HG03378 (cell line): ENCODE data around the gene UBE2E2.
"Not testable (repeated sequence)": the region's sequence is repeated elsewhere in the genome, so short reads cannot be mapped to it uniquely, and the experiment has no call there.

Experiments
- ATAC-seq: cut with Tn5 transposase; IDR thresholded peaks from one replicate; pipeline ENCODE4 v1.9.1; 2021; ENCODE audit warnings: mild to moderate bottlenecking, moderate library complexity; ENCODE audit not compliant: unreplicated experiment

UBE2E2 gene

GRCh38 chr3:23320586-23321570 is 117.8 kb downstream of the UBE2E2 start:
- ATAC-seq, result no peak

DNA sequence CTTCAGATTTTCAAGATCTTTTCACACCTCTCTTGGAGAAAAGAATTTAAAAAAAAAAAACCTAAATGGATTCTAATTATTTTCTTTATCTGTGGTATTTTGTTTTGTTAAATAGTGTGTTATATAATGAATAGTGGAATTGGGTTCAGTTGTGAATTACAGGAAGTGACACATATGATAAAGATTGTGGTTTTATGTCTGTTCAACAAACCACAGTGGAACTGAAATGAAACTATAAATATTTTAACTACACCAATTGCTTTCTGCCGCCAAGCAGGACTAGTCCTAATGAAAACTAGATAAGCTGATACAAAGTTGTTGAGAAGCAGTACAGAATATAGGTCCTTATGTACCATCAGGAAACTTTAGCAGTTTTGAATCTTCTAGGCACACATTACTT is 121.6 kb downstream of the UBE2E2 start:
- peak; percentile 65 for ATAC-seq

DNA sequence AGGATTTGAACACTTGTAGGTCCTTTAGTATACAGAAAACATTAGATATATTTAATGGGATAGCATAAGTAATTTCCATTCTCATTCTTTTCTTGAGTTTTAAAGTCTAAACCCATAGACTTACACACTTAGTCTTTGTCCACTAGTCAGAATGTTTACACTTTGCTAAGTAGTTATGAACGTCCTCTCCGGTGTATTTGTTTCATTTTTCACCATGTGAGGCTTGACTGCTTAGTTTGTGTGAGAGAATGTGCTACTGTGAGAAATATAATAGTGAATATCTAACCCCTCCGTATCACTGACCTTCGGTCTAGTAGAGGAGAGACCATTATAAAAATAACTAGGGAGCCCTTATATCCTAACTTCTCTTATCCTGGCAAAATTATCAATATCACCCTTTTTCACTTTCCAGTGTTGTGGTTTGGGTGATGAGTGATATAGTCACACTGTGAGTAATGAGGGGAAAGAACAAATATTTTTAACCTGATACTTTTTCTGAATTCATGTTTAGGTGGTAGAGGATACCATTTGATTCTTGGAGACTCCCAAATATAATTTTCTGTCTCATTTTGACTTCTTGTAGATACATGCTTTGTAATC is 122.4 kb downstream of the UBE2E2 start:
- peak; percentile 61 for ATAC-seq

DNA sequence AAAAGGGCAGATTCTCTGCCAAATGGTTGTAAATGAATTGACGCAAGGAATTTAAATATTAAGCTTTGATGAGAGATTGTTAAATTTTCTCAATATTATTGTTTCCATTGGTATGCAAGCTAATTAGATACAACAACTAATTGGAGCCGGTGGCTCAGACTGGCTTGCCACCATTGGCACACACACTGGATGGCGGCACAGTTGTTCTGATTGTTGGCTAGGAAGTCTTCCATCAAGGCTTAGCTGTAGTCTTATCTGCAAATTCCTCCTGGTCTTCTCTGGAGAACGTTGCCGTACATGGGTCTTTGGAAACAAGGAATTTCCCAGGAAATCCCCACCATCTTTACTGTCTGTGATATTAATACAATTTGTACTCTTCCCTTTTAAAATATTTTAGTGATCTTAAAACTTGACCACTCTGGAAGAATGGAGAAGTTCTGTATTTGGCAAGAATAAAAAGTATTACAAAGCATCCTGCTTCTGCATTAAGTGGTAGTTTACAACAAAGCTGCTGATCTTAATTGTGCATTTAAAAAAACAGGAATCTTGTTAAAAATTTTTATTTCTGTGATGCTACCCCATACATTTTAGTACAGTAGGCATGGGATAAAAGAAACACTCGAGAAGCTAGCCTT is 126.5 kb downstream of the UBE2E2 start:
- ATAC-seq, result no peak

DNA sequence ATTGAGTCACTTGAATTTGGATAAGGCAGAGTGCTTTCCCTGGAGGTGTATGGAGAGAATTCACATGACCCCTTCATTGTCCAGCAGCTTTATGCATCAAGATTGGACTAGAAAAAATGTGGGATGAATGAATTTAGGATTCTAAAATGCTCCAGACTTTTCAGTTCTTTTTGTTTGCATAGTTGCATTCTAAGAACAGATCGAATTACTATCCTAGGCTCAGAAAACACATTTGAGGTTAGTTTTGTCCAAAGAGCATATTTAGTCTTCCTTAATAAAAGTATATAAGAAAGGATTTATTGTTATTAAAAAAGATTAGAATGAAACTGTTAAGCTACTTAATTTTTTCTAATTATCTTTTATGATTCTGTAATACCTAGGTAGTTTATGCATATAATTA is 127.4 kb downstream of the UBE2E2 start:
- no peak for ATAC-seq

- ATAC-seq, result no peak
Measured at GRCh38 chr3:23331141-23331935, 128.2 kb downstream of the UBE2E2 start.

GRCh38 chr3:23333633-23334032 is 130.5 kb downstream of the UBE2E2 start:
- ATAC-seq, result no peak

- ATAC-seq, result not testable (repeated sequence)
Measured at GRCh38 chr3:23336853-23337252, 133.7 kb downstream of the UBE2E2 start.

GRCh38 chr3:23341147-23341838 is 138.2 kb downstream of the UBE2E2 start:
- ATAC-seq, result peak; percentile 69

- no peak for ATAC-seq
Measured at GRCh38 chr3:23342343-23342742, 139.2 kb downstream of the UBE2E2 start.

DNA sequence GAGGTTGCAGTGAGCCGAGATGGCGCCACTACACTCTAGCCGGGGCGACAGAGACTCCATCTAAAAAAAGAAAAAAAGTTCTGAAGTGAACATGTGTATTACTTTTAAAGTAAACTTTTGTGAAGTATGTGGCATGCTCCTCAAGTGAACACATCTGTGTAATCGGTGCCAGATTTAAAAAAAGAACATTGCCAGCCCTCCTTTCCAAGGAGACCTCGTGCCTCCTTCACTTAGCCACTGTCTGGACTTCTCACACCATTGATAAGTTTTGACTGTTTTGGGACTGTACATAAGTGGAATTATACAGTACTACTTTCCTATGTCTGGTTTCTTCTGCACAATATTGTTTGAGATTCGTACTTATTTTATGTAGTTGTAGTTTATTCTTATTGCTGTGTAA is 140.4 kb downstream of the UBE2E2 start:
- no peak for ATAC-seq

DNA sequence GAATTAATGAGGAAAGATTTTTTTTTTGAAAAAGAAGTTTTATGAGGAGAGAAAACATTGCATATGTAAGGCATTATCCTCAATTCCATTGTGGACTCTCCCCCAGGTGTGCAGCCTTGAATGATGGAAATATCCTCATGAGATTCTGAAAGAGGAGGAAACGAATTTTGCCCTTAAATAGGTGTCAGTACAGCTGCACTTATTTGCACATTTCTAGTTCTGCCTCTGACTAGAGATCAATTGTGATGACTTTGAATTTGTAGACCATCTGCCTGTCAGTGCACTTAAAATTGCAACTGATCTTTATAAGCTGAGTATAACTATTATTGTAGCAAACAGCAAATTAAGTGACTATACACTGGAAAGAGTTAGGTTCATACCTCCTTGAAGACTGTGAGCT is 141.8 kb downstream of the UBE2E2 start:
- no peak for ATAC-seq

DNA sequence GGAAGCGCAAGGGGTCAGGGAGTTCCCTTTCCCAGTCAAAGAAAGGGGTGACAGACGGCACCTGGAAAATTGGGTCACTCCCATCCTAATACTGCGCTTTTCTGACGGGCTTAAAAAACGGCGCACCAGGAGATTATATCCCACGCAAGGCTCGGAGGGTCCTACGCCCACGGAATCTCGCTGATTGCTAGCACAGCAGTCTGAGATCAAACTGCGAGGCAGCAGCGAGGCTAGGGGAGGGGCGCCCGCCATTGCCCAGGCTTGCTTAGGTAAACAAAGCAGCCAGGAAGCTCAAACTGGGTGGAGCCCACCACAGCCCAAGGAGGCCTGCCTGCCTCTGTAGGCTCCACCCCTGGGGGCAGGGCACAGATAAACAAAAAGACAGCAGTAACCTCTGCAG is 146.3 kb downstream of the UBE2E2 start:
- ATAC-seq, result not testable (repeated sequence)

DNA sequence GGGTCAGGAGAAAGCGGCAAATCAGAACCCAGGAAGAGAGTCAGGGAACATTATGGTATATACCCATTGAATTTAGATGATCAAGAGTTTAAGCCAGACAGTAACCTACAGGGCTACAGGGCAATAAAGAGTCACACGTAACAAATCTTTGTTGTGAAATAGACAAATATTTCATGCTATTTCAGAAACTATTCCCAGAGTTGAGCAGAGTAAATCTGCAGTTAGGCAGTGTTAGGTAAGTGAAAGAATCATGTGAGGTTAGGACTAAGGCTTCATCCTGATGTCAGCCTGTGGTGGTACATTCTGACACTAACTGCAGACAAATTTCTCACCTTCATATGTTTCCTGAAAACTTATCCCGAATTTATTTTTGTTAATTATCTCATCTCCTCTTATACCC is 153.0 kb downstream of the UBE2E2 start:
- no peak for ATAC-seq

- ATAC-seq, result no peak
Measured at GRCh38 chr3:23356923-23357322, 153.8 kb downstream of the UBE2E2 start.

- ATAC-seq, result no peak
Measured at GRCh38 chr3:23359116-23359515, 156.0 kb downstream of the UBE2E2 start.

- ATAC-seq, result no peak
Measured at GRCh38 chr3:23365066-23365465, 161.9 kb downstream of the UBE2E2 start.

DNA sequence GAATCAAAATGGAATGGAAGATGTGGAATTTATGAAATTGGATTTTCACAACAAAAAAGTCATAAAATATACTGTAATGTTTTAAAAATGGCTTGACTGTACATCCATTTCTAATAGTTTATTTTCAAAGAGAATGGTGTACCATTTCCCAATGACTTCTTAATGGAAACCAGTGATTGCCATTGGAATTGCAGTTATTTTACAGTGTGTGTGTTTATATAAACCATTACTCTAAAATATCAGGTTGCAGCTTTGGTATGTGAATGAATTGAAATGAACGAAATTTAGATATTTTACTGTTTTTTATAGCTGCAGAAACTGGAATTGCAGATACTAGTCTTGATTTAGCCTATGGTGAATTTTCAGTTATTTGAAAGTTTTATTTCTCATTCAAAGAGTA is 165.6 kb downstream of the UBE2E2 start:
- no peak for ATAC-seq

DNA sequence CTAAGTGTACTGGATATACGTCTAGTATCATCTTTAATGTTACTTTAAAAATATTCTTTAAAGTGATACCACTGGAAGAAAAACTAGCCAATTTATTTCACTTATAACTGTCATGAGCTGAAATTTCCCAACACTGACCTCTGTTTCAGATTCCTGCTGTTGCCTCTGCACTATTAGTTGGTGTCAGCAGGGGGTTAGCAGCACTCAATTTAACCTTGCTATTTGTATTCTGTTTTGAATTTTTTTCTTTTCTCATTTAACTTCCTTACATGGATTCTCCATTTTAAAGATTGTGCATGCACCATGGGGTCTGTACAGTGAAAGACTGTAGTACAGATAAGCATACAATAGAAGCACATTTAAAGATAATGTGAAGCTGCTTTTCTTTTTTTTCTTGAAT is 169.2 kb downstream of the UBE2E2 start:
- no peak for ATAC-seq

- ATAC-seq, result peak; percentile 19
Measured at GRCh38 chr3:23376516-23377248, 173.6 kb downstream of the UBE2E2 start.
